HFF-Myc (cell line): ENCODE measurements around the gene MAMSTR.

Experiments
- DNase-seq: peaks from one replicate; pipeline ENCODE4 v3.0.0-alpha.2; 2011; ENCODE audit warnings: low read depth; ENCODE audit errors: extremely low read depth
- H3K4me3 ChIP-seq: replicated peaks from 2 replicates; pipeline ENCODE4 v1.5.1; 2011; ENCODE audit warnings: low read depth, mild to moderate bottlenecking, control low read depth, low read length
- TF ChIP-seq, protein P1 (sequence below): IDR thresholded peaks from 2 replicates; pipeline ENCODE4 v1.5.1; 2012; ENCODE audit warnings: mild to moderate bottlenecking, low read depth, low read length, control low read depth; ENCODE audit errors: missing control alignments

Gene MAMSTR

GRCh38 chr19:48708471-48708870 lies 11.1 kb downstream of the MAMSTR start:
- TF ChIP-seq, protein P1, sequence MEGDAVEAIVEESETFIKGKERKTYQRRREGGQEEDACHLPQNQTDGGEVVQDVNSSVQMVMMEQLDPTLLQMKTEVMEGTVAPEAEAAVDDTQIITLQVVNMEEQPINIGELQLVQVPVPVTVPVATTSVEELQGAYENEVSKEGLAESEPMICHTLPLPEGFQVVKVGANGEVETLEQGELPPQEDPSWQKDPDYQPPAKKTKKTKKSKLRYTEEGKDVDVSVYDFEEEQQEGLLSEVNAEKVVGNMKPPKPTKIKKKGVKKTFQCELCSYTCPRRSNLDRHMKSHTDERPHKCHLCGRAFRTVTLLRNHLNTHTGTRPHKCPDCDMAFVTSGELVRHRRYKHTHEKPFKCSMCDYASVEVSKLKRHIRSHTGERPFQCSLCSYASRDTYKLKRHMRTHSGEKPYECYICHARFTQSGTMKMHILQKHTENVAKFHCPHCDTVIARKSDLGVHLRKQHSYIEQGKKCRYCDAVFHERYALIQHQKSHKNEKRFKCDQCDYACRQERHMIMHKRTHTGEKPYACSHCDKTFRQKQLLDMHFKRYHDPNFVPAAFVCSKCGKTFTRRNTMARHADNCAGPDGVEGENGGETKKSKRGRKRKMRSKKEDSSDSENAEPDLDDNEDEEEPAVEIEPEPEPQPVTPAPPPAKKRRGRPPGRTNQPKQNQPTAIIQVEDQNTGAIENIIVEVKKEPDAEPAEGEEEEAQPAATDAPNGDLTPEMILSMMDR, result no peak
- no peak for DNase-seq
- no peak overlapping the region for H3K4me3 ChIP-seq

DNA sequence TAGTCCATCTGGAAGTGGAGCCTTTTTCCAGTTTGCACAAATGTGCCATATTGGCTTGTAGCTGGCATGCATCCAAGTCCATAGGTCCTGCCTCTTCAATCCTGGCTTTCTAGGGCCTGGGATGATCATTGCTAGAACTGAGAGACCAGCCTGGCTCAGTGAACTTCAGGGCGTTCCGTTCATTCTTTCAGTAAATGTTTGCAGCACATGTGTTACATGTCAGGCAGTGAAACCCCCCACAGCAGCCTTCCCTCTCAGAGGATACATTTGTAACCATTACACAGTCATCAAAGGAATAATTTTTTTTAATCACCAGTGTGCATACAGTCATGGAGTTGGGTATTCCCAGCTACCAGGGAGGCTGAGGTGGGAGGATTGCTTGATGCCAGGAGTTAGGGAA lies 14.1 kb downstream of the MAMSTR start:
- no peak for DNase-seq
- TF ChIP-seq, protein P1, result no peak
- H3K4me3 ChIP-seq, result no peak overlapping the region

- no peak for DNase-seq
- H3K4me3 ChIP-seq, result no peak overlapping the region
- TF ChIP-seq, protein P1, result no peak
Measured at GRCh38 chr19:48703316-48703715, 16.2 kb downstream of the MAMSTR start.

GRCh38 chr19:48702701-48703100 lies 16.8 kb downstream of the MAMSTR start:
- no peak overlapping the region for H3K4me3 ChIP-seq
- no peak for DNase-seq
- TF ChIP-seq, protein P1, result no peak

DNA sequence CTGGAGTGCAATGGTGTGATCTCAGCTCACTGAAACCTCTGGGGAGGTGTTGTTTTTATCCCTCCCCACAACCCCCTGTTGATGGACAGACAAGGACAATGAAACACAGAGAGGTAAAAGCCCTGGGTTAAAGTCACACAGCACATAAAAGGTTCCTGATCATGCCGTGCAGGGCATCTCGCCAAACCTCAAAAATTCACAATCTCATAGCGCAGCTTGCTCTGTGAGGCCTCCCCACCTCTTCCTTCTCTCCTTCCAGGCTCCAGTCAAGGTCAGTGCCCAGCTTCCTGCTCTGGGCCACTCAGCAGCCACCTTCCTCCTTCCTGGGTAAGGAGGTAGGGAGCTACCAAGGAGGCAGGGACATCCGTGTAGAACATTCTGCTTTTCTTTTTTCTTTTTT lies 21.5 kb downstream of the MAMSTR start:
- peak; percentile 69 for DNase-seq

DNA sequence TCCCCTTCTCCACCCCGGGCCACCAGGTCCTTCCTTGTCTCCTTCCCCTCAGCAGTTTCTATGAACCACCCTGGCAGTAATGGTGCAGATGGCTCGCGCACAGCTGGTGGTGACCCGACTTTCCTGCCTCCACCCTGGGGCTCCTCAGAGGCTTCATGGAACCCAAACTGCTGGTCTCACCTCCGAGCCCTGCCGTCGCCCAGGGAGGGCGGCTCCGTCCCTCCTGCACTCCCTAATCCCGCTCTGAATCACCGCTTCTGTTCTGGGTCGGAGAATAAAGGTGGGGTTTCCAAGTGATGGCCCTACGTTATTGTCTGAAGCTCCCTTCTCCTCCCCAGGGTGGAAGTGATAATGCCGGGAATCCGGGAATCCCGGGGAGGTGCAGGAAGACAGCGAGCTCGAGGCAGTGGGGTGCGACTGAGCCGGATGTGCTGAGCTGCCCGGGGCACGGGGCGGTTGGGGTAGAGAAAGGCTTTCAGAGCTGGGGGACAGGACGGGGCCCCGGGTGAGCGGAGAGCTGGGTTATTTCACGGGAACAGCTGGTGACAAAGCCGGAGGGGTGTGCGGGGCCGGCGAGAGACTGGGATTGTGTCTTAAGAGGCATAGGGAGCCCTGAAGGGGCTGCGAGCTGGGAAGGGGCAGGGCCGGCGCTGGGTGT lies 23.0 kb downstream of the MAMSTR start:
- no peak overlapping the region for H3K4me3 ChIP-seq
- TF ChIP-seq, protein P1, result no peak
- no peak for DNase-seq

More for the DNA sequence above, 21.5 kb downstream of the MAMSTR start:
- TF ChIP-seq, protein P1, result no peak
- H3K4me3 ChIP-seq, result no peak overlapping the region
